GM19468 (cell line): Measurements from ENCODE around the gene MED27.

ENCODE experiments used
- ATAC-seq: cut with Tn5 transposase; IDR thresholded peaks from one replicate; pipeline ENCODE4 v1.9.1; 2021; ENCODE audit warnings: mild to moderate bottlenecking, moderate library complexity, moderate number of reproducible peaks; ENCODE audit not compliant: unreplicated experiment; ENCODE audit errors: extremely low read depth

Gene MED27

DNA sequence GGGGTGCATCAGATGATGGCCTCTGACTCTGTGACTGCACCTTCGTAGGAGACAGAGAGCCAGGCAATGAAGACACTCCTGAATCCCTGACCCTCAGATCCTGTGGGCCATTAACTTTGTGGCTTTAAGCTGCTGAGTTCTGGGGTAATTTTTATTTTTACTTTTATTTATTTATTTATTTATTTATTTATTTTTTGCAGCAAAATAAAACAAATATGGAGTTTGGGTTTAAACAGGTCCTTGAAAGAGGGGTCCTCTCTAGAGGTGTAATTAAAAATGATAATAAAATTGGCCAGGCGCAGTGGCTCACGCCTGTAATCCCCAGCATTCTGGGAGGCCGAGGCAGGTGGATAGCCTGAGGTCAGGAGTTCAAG lies 234.9 kb downstream of the MED27 start:
- no peak for ATAC-seq

DNA sequence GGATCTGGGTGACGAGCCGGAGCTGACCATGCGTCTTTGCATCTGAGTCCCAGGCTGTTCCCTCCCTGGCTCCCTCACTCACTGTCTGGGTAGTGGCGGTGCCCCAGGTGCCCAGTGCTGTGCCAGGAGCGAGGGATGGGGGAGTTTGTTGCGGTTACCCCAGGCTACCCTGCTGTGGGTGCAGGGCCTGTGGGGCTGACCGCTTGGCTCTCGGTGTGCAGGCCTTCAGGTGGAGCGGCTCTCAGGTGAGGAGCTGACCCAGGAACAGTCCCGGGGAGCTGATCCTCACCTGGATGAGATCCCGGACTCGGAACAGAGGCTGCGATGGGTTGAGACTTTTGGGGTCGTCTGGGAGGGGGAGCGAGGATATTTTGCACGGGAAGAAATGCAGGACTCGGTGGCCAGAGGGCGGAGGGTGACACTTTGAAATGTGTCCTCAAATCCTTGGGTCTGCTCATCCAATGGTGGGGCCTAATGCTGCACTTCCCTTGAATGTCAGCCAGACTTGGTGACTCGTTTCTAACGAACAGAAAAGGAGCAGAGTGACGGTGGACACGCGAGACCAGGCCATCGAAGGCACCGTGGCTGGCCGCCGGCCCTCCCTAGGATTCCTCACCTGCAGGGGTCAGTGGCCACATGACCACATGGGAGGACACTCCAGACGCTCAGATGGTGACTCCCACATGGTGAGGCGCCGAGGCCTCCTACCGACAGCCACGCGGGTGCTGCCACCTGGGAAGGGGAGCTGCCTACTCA lies 235.5 kb downstream of the MED27 start:
- no peak for ATAC-seq

DNA sequence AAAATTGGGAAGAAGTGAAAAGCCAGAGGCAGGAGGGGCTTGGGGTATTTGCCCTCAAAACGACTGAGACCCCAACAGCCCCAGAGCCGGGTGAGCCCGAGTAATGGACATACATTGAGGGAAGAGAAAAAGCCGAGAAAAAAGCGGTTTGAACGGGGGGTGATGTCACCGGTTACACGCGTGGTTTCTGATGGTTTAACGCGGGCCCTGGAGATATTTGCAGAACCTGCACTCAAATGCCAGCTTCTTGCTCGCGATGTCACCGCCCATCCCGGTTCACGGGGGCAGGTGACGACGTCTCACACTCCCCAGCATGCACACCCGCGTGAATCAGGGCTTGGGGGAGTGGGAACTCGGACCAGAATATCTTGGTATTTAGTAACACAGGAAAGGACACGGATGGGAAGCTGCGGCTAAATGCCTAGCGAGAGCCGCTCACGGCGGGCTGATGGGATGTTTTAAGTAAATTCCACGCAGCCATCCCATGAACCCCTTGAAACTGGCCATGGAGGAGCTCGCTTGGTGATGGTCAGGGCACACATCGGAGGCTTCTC lies 237.8 kb downstream of the MED27 start:
- ATAC-seq = no peak

DNA sequence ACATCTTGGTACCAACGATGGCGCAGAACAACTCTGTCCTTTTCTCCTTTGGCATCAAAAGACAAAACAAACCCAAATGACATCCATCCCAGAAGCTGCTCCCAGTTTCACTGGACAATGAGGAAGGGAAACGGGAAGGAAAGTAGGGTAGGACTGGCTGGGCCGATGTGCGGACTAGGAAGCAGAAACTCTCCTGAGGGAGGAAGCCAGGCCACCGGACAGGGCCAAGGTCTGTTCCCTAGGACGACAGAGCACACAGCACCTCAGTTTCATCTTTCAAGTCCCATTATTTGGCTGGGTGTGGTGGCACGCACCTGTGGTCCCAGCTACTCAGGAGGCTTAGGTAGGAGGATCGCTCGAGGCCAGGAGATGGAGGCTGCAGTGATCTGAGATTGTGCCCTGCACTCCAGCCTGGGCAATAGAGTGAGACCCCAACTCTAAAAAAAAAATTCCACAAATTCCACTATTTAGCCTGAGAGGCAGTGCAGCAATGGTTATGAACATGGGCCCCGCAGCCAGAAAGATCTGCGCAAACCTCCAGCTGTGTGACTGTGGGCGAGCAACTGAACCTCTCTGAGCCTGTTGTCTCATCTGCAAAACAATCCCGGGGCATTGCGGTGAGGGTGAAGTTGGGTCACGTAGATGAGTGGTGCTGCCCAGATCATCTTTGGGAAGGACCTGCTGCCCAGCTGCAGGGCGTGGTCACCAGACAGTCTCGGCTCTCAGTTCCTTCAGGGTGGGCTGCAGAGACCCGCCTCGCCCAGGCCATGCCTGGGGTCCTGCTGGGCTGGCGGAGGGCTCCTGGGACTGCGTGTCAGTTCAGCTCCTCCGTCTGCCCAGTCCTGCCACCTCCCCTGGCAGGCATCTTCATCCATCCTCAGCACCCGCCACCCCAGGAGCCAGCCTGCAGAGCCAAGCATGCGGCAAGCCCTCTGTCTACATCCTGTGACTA lies 238.6 kb downstream of the MED27 start:
- no peak for ATAC-seq

DNA sequence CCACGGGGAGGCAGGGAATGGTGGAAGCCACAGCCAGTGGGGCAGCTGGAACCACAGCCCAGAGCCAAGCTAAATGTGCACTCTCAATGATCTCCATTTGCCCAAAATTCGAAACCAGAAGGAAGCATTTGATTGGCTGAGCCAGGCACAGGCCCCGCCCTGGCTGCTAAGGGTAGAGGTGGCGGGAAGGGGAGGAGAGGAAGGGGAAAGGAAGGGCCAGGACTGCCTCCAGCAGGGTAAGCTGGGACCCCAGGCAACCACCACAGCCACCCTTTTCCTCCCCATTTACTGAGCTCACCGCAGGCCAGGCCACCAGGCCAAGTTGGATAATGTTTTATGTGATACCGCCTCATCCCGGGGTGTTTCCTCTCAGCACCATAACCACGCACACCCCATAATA lies 239.4 kb downstream of the MED27 start:
- no peak for ATAC-seq

DNA sequence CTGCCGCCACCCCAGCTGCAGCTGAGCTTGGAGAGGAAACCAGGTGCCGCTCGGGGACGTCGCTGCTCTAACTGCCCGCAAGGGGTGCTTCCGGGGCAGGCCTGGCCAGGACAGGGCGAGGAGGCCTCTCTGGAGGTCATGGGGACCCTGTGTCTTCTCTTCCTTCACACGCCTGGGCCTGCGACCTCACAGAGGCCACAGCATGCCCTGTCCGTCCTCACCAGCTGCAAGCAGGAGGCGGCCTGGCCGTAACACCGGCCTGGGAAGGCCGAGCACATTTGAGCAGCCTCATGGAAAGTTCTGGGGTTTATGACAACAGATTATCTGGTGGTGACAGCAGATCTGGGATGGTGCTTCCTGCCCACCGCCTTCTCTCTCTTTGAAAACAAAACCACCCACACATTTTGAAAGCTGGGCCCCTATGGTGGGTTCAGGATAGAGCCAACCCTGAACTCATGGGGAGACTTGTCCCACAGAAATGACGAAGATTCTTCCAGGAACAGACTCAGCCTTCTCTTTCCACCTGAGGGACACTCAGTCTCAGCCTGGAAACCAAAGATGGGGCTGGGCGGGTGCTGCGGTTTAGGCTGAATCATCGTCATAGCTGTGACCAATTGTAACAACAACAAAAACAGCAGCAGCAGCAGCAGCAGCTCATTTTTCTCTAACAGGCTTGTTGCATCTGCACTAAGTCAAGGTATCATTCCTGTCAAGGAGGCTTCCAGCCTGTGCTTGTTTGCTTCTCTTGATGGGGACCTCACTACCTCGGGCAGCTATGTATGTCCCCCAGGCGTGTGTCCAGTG lies 240.2 kb downstream of the MED27 start:
- no peak for ATAC-seq

DNA sequence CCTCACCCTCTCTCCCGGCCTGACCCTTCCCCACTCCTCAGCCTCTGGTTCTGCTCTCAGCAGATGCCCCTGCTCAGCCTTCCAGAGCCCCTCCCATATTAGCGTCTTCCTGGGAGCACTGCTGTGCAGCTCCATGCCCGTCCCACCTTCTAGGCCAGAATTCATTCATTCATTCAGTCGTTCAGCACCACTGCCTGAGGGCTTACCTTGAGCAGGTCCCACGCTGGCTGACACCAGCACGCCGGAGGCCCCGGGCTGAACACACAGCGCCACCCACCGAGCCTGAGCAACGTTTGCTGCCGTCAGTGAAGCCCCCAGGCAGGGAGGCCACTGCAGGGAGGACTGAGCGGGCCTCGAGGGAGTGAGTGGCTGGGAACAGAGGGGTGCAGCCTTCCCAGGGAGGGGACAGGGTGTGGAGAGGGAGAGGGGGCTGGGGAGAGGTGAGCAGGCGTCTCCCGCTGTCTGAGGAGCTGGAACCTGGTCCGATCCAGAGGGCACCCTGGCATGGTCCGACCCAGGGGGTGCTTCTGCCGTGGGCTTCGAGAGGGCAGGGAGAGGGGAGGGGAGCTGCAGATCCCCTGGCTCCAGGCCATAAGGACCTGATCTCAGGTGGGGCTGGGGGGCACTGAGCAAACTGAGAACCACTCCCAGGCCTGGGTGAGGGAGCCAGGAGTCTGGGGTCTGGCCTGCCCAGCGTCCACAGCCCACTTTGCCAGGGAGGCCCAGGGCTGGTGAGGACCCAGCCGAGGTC lies 241.0 kb downstream of the MED27 start:
- ATAC-seq = no peak

DNA sequence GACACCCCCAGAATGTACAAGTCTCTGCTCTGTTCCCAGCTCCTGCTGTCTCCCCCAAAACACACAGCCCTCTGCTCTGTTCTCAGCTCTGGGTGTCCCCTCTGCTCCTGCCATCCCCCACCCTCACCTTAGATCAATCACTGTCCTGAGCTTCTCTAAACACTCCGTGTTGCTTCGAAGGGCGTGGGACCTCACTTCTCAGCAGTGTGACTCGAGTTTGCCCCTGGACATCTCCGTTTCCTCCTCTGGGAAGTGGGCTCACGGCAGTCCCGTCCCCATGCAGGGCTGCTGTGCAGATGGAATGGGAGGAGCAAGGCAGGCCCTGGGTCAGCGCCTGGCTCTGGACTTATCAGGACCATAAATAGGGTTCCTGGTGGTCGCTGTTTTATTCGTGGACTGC lies 241.8 kb downstream of the MED27 start:
- ATAC-seq = no peak

DNA sequence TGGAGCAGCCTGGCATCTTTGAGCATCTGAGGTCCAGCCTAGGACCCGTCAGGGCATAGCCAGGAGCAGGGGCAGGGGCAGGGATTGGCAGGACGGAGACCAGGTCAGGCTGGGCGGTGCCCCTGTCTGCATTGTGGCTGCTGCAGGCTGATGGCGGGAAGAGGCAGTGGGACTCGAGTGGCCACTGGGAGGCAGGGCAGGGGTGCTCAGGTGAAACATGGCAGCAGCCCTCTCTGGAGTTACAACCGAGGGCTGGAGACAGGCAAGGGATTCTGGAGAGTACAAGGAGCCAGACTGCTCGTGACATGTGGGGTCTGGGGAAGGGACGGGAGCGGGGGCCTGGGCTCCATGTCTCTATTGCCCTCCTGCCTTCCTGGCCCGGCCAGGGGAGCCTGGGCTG lies 242.4 kb downstream of the MED27 start:
- no peak for ATAC-seq

DNA sequence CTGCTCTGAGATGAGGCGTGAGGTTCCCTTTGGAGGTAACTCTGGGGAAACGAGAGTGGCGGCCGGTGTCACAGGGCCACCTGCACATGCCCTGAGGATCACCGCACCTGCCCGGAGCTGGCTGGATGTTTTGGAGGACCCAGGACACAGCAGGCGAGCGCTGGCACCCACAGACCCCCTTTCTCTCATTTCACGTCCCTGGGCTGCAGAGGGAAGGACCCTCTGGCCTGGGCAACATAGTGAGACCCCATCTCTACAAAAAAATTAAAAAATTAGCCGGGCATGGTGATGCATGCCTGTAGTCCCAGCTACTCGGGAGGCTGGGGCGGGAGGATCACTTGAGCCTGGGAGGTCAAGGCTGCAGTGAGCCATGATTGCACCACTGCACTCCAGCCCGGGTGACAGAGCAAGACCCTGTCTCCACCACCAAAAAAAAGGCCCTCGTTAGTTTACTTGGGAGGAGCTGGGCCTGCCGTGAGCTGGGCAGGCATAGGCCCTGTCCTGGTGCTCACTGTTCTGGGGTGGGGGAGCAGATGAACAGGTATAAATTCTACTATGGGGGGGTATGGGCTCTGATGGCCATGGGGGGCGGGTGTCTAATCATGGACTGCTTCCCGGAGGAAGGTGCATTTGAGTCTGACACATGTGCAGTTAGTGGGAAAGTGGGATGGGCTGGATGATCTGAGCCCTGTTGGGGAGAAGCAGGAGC lies 242.9 kb downstream of the MED27 start:
- no peak for ATAC-seq

DNA sequence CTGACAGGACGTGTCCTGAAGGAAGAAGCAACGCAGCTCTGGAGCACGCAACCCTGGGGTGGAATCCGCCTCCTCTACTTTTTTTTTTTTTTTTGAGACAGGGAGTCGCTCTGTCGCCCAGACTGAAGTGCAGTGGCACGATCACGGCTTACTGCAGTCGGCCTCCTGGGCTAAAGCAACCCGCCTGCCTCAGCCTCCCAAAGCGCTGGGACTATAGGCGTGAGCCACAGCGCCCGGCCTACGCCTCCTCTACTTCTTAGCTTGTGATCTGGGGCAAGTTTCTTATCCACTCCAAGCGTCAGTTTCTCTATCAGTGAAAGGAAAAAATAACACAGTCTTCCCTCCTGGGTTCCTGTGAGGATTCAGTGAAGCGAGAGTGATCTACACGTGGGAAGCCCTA lies 243.6 kb downstream of the MED27 start:
- no peak for ATAC-seq

DNA sequence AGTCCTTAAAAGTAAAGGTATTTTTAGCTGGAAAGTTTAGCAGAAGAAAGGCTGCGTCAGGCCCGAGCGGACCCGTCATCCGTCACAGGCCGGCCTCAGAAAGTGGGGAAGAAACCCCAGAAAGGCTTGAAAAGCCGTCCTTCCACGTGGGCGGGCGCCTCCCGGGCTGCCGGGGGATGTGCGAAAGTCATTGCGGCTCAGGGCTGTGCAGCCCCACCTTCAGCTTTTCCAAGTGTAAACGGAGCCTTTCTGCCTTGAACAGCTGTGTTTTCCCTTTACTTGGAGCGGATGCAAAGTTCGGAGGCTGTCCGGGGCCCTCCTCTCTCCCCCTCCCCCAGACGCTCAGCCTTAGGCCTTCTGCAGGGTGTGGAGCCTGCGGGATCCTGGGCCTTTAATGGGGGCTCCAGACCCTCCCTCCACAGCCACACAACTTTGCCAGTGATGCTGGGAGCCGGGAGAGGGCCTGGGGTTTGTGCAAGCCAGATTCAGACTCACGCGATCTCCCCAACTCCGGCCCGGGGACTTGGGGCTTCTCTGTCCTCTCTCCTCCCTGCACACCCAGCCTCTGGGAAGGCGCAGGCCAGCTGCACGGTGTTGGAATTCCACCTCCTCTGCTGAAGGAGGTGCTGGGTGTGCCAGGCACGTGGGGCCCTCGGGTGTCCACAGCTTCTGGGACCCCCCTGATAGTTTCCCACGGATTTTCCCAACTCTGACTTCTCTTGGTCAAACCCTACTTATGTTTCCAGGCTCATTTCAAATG lies 244.3 kb downstream of the MED27 start:
- no peak for ATAC-seq

DNA sequence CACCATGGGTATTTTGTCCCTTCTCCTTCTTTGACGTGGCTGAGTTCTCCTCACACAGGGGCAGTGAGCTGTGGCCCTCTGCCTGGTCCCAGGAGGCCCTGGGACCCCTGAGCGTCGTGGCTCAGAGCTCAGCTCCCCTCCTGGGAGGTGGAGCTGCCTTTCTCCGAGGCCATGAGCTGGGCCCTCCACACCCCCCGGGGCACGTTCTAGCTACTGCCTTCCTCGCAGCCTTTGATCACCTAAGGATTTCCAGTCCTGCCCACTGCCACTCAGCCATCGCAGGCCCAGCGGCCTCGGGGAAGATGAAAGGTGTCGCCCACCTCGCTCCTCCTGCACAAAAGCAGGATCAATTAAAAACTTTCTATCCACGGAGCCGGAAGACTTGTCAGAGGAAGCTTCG lies 244.9 kb downstream of the MED27 start:
- no peak for ATAC-seq

DNA sequence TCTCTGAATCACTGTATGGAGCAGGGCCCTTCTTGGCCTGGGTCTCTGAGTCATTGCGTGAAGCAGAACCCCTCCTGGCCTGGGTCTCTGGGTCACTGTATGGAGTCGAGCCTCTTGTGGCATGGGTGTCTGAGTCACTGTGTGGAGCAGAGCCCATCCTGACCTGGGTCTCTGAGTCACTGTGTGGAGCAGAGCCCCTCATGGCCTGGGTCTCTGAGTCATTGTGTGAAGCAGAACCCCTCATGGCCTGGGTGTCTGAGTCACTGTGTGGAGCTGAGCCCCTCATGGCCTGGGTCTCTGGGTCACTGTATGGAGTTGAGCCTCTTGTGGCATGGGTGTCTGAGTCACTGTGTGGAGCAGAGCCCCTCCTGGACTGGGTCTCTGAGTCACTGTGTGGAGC lies 245.8 kb downstream of the MED27 start:
- ATAC-seq = no peak

DNA sequence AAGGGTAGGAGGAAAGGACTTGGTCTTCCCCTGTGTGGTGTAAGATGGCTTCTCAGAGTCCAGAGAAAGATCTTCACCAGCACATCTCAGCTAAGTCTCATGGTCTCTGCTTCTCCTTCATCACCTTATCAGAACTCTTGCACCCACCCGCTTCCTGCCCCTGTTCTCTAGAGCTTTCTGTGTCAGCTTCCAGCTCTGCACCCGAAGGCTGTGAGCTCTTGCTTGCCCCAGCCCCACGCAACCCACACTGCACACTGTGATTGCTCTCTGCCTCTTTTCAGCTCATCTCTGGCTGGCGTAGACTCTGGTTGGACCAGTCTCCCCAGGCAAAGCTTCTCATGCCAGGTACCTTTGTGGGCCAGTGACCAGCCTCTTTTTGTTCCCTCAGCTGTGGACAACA lies 246.6 kb downstream of the MED27 start:
- no peak for ATAC-seq

DNA sequence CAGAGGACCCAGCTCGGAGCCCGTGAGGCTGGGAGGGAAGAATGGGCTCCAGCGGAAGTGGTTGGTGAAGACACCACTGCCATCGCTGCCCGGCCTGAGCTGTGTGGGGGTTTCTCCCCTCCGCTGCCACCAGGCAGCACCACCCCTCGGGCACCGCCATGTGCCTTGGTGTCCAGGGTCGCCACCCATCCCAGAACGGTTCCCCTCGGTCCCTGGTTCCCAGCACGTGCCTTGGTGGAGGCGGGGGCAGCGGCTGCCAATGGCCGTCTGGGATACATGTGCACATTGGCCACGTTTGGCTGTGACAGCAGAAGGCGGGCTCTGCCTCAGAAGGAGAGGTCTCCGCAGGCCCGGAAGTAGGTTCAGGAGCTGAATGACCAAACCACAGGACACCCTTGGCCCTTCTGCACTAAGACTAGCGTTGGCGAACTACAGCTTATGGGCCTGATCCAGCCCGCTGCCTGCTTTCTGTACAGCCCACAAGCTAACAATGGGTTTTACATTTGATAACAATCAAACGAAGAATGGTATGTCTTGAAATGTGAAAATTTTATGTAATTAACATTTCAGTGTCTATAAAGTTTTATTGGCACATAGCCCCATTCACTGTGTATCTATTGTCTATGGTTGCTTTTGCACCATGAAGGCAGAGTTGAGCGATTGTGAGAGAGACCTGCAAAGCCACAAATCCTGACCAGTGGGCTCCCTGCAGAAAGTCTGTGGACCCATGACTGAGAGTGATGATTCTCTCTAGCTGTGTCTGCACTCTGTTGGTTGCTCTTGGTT lies 248.1 kb downstream of the MED27 start:
- no peak for ATAC-seq

DNA sequence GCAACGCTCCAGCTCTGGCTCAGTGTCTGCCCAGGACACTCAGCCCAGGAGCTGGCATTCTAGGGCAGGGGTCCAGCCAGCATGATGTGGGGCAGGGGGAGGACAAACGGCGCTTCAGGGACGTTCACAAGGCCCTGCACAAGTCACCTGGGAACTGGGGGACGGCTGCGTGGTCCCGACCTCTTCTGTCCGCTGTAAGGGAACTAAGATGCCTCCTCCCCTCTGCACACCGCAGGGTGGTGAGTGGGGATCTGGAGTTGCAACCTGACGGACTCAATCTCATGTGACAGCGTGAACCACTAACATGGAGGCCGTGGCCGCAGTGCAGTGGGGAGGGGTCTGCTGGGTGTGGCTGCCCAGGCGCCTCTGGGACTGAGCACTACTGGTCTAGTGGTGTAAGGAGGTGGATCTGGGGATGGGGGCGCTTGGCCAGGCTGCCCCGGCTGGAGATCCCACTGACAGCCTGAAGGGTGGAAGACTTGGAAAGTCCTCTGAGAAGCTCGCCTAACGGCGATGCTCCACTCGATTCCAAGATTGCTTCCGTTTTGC lies 251.8 kb downstream of the MED27 start:
- no peak for ATAC-seq
